ENCODE data around the gene BCL2L12.

BCL2L12 gene

DNA sequence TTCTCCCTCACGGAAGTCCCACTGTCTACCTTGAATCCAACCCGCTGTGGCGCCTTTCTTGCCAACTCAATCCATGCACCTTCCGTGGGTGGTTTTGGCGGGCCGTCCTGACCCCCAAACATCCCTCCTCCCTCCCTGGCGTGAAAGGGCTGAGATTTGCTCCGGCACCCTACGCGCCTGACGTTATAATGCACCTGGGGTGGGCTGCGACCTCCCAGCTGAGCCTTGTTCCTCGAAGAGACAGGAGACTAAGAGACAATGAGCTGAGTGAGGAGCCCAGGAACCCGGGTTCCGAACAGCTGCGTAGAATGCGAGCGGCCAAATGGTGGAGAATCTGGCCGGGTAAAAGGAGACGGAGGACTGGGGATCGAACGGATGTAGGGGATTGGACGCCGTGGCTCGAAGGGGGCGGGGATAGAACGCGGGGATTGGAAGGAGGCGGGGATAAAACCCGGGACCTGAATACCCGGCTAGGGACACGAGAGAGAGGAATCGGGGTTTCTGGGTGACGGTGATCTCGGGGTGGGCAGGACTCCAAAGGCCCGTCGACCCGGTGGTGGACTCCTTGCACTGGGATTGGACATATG lies 25.0 kb downstream of the BCL2L12 start, which contains the start of gene CPT1C:
Gene CPT1C (plus strand): TSS at position 461 of the 587 bp plus-strand sequence. CDS start 1,137 bp downstream, outside the sequence.
- Histone ChIP-seq H3K4me1 (ENCODE audit: control insufficient read depth in 1 of 2, insufficient read depth in 2 of 2, low read length in 2 of 2) (peaks cover 15 to 27% of the 10 kb centered on the region in 2 donors), H3K9me3 (ENCODE audit: control insufficient read depth in 1 of 2, low read length in 2 of 2) (no peaks in the 10 kb centered on the region), H3K27me3 (ENCODE audit: control insufficient read depth in 1 of 2, insufficient read depth in 2 of 2, low read length in 2 of 2) (peaks cover 11 to 24% of the 10 kb centered on the region in 2 donors), H3K9ac (ENCODE audit: low read depth in 1 of 2, low read length in 2 of 2) (peak within 1 kb of the TSS in 1 of 2 donors; percentile 3), H3K36me3 (ENCODE audit: control insufficient read depth in 1 of 2, insufficient read depth in 2 of 2, low read length in 2 of 2) (peaks cover 4 to 16% of the 10 kb centered on the region in 2 donors), H3K4me3 (ENCODE audit: low read depth in 1 of 2, low read length in 2 of 2) (peak within 1 kb of the TSS; percentile 64 to 72), H3K27ac (ENCODE audit: low read depth, low read length) (no peak within 1 kb of the TSS)

- H3K27me3 ChIP-seq (ENCODE audit: control insufficient read depth in 1 of 2, insufficient read depth in 2 of 2, low read length in 2 of 2): peaks cover 11 to 24% of the 10 kb centered on the region in 2 donors
- H3K36me3 ChIP-seq (ENCODE audit: control insufficient read depth in 1 of 2, insufficient read depth in 2 of 2, low read length in 2 of 2): peaks cover 0 to 9% of the 10 kb centered on the region in 2 donors
- no peak overlapping the region for H3K27ac ChIP-seq (ENCODE audit: low read depth, low read length)
- no peak overlapping the region for H3K9ac ChIP-seq (ENCODE audit: low read depth in 1 of 2, low read length in 2 of 2)
- H3K4me1 ChIP-seq (ENCODE audit: control insufficient read depth in 1 of 2, insufficient read depth in 2 of 2, low read length in 2 of 2): peaks cover 15 to 27% of the 10 kb centered on the region in 2 donors
- H3K4me3 ChIP-seq (ENCODE audit: low read depth in 1 of 2, low read length in 2 of 2): peak overlapping the region; percentile 64 to 72
- H3K9me3 ChIP-seq (ENCODE audit: control insufficient read depth in 1 of 2, low read length in 2 of 2): no peaks in the 10 kb centered on the region
Measured at GRCh38 chr19:49691243-49692146, 25.8 kb downstream of the BCL2L12 start.

DNA sequence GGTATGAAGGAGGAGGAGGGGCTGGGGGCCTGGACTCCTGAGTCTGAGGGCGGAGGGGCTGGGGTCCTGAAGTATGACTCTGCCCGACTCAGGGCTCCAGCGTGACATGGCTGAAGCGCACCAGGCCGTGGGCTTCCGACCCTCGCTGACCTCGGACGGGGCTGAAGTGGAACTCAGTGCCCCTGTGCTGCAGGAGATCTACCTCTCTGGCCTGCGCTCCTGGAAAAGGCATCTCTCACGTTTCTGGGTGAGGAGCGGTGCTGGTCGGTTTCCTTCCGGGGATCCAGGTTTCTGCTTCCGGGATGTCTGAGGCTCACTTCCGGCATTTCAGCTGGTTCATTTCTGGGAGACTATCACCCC lies 26.4 kb downstream of the BCL2L12 start:
- Histone ChIP-seq H3K27ac (ENCODE audit: low read depth, low read length) (no peak overlapping the region), H3K9me3 (ENCODE audit: control insufficient read depth in 1 of 2, low read length in 2 of 2) (no peaks in the 10 kb centered on the region), H3K4me3 (ENCODE audit: low read depth in 1 of 2, low read length in 2 of 2) (no peak overlapping the region), H3K9ac (ENCODE audit: low read depth in 1 of 2, low read length in 2 of 2) (no peak overlapping the region), H3K4me1 (ENCODE audit: control insufficient read depth in 1 of 2, insufficient read depth in 2 of 2, low read length in 2 of 2) (peaks cover 15 to 27% of the 10 kb centered on the region in 2 donors), H3K27me3 (ENCODE audit: control insufficient read depth in 1 of 2, insufficient read depth in 2 of 2, low read length in 2 of 2) (peaks cover 11 to 24% of the 10 kb centered on the region in 2 donors), H3K36me3 (ENCODE audit: control insufficient read depth in 1 of 2, insufficient read depth in 2 of 2, low read length in 2 of 2) (peaks cover 0 to 5% of the 10 kb centered on the region in 2 donors)

GRCh38 chr19:49696115-49696514 lies 30.4 kb downstream of the BCL2L12 start:
- Histone ChIP-seq H3K36me3 (ENCODE audit: control insufficient read depth in 1 of 2, insufficient read depth in 2 of 2, low read length in 2 of 2) (no peaks in the 10 kb centered on the region), H3K9me3 (ENCODE audit: control insufficient read depth in 1 of 2, low read length in 2 of 2) (no peaks in the 10 kb centered on the region), H3K9ac (ENCODE audit: low read depth in 1 of 2, low read length in 2 of 2) (no peak overlapping the region), H3K4me1 (ENCODE audit: control insufficient read depth in 1 of 2, insufficient read depth in 2 of 2, low read length in 2 of 2) (peaks cover 0 to 3% of the 10 kb centered on the region in 2 donors), H3K4me3 (ENCODE audit: low read depth in 1 of 2, low read length in 2 of 2) (no peak overlapping the region), H3K27me3 (ENCODE audit: control insufficient read depth in 1 of 2, insufficient read depth in 2 of 2, low read length in 2 of 2) (peaks cover 4 to 6% of the 10 kb centered on the region in 2 donors), H3K27ac (ENCODE audit: low read depth, low read length) (no peak overlapping the region)

- H3K36me3 ChIP-seq (ENCODE audit: control insufficient read depth in 1 of 2, insufficient read depth in 2 of 2, low read length in 2 of 2): no peaks in the 10 kb centered on the region
- H3K27me3 ChIP-seq (ENCODE audit: control insufficient read depth in 1 of 2, insufficient read depth in 2 of 2, low read length in 2 of 2): no peaks in the 10 kb centered on the region
- no peaks in the 10 kb centered on the region for H3K4me1 ChIP-seq (ENCODE audit: control insufficient read depth in 1 of 2, insufficient read depth in 2 of 2, low read length in 2 of 2)
- H3K4me3 ChIP-seq (ENCODE audit: low read depth in 1 of 2, low read length in 2 of 2): no peak overlapping the region
- no peaks in the 10 kb centered on the region for H3K9me3 ChIP-seq (ENCODE audit: control insufficient read depth in 1 of 2, low read length in 2 of 2)
- no peak overlapping the region for H3K27ac ChIP-seq (ENCODE audit: low read depth, low read length)
- no peak overlapping the region for H3K9ac ChIP-seq (ENCODE audit: low read depth in 1 of 2, low read length in 2 of 2)
Measured at GRCh38 chr19:49696865-49697264, 31.1 kb downstream of the BCL2L12 start.

DNA sequence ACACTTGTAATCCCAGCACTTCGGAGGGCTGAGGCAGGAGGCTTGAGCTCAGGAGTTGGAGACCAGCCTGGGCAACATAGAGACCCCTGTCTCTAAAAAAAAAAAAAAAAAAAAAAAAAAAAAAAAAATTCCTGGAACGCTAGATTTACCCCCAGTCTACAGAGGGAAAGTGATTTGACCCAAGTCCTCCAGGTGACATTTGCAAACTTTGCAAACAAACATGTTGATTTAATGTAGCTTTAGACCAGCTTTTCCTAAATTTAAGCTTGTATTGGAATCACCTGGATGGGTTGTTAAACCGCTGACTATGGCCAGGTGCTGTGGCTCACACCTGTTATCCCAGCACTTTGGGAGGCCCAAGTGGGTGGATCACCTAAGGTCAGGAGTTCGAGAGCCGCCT lies 33.6 kb downstream of the BCL2L12 start:
- Histone ChIP-seq H3K9me3 (ENCODE audit: control insufficient read depth in 1 of 2, low read length in 2 of 2) (no peaks in the 10 kb centered on the region), H3K36me3 (ENCODE audit: control insufficient read depth in 1 of 2, insufficient read depth in 2 of 2, low read length in 2 of 2) (no peaks in the 10 kb centered on the region), H3K9ac (ENCODE audit: low read depth in 1 of 2, low read length in 2 of 2) (no peak overlapping the region), H3K27me3 (ENCODE audit: control insufficient read depth in 1 of 2, insufficient read depth in 2 of 2, low read length in 2 of 2) (no peaks in the 10 kb centered on the region), H3K27ac (ENCODE audit: low read depth, low read length) (no peak overlapping the region), H3K4me3 (ENCODE audit: low read depth in 1 of 2, low read length in 2 of 2) (no peak overlapping the region), H3K4me1 (ENCODE audit: control insufficient read depth in 1 of 2, insufficient read depth in 2 of 2, low read length in 2 of 2) (no peaks in the 10 kb centered on the region)

DNA sequence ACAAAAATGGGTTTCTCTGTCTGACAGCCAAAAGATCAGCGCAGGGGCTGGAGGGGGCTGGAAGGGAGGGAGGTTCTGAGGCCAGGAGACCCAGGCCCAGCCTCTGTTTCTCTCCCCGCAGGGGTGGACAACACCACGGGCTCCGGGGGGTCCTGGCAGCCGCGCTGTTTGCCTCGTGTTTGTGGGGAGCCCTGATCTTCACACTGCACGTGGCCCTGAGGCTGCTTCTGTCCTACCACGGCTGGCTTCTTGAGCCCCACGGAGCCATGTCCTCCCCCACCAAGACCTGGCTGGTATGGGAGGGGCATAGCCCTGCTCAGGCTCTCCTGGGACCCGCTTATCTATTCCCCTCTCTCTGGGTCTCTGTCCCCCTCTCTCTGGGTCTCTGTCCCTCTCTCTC lies 34.8 kb downstream of the BCL2L12 start:
- H3K9me3 ChIP-seq (ENCODE audit: control insufficient read depth in 1 of 2, low read length in 2 of 2): no peaks in the 10 kb centered on the region
- H3K27ac ChIP-seq (ENCODE audit: low read depth, low read length): no peak overlapping the region
- no peaks in the 10 kb centered on the region for H3K4me1 ChIP-seq (ENCODE audit: control insufficient read depth in 1 of 2, insufficient read depth in 2 of 2, low read length in 2 of 2)
- H3K4me3 ChIP-seq (ENCODE audit: low read depth in 1 of 2, low read length in 2 of 2): no peak overlapping the region
- no peaks in the 10 kb centered on the region for H3K36me3 ChIP-seq (ENCODE audit: control insufficient read depth in 1 of 2, insufficient read depth in 2 of 2, low read length in 2 of 2)
- no peaks in the 10 kb centered on the region for H3K27me3 ChIP-seq (ENCODE audit: control insufficient read depth in 1 of 2, insufficient read depth in 2 of 2, low read length in 2 of 2)
- H3K9ac ChIP-seq (ENCODE audit: low read depth in 1 of 2, low read length in 2 of 2): no peak overlapping the region

DNA sequence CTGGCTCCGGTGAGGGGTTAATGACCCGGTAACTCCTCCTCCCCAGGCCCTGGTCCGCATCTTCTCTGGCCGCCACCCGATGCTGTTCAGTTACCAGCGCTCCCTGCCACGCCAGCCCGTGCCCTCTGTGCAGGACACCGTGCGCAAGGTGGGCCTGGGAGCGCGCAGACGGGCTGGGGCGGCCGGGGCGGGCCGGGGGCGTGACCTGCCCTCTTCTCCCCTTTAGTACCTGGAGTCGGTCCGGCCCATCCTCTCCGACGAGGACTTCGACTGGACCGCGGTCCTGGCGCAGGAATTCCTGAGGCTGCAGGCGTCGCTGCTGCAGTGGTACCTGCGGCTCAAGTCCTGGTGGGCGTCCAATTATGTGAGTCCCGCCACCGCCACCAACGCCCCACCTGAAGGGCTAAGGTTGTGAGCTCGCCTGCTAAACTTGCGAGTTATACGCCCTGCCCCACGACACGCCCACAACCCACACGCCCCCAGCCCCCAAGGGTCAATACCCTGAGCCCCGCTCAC lies 35.6 kb downstream of the BCL2L12 start:
- no peak overlapping the region for H3K27ac ChIP-seq (ENCODE audit: low read depth, low read length)
- H3K4me3 ChIP-seq (ENCODE audit: low read depth in 1 of 2, low read length in 2 of 2): no peak overlapping the region
- no peaks in the 10 kb centered on the region for H3K27me3 ChIP-seq (ENCODE audit: control insufficient read depth in 1 of 2, insufficient read depth in 2 of 2, low read length in 2 of 2)
- no peaks in the 10 kb centered on the region for H3K36me3 ChIP-seq (ENCODE audit: control insufficient read depth in 1 of 2, insufficient read depth in 2 of 2, low read length in 2 of 2)
- H3K9me3 ChIP-seq (ENCODE audit: control insufficient read depth in 1 of 2, low read length in 2 of 2): no peaks in the 10 kb centered on the region
- no peaks in the 10 kb centered on the region for H3K4me1 ChIP-seq (ENCODE audit: control insufficient read depth in 1 of 2, insufficient read depth in 2 of 2, low read length in 2 of 2)
- no peak overlapping the region for H3K9ac ChIP-seq (ENCODE audit: low read depth in 1 of 2, low read length in 2 of 2)

DNA sequence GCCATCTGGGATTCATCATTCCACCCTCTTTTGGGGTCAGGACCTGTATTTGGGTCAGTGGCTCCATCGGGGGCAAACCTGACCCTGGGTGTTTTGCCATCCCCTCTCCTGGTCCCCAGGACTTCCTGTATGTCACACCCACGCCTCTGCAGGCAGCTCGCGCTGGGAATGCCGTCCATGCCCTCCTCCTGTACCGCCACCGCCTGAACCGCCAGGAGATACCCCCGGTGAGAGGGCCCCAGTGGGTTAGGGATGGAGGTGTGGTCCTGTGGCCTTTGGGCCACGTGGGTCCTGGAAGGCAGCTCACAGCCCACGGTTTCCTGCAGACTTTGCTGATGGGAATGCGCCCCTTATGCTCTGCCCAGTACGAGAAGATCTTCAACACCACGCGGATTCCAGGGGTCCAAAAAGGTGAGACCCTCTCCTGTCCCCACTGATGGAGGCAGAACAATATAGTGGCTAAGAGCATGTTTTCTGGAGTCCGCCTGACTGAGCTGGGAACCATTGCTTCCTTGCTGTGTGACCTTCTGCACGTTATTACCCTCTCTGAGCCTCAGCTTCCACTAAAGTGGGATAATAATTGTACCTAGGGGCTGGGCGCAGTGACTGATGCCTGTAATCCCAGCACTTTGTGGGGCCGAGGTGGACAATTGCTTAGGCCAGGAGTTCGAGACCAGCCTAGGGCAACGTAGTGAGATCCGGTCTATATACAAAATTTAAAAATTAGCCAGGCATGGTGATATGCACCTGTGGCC lies 39.3 kb downstream of the BCL2L12 start:
- Histone ChIP-seq H3K9ac (ENCODE audit: low read depth in 1 of 2, low read length in 2 of 2) (no peak overlapping the region), H3K27me3 (ENCODE audit: control insufficient read depth in 1 of 2, insufficient read depth in 2 of 2, low read length in 2 of 2) (no peaks in the 10 kb centered on the region), H3K4me3 (ENCODE audit: low read depth in 1 of 2, low read length in 2 of 2) (no peak overlapping the region), H3K4me1 (ENCODE audit: control insufficient read depth in 1 of 2, insufficient read depth in 2 of 2, low read length in 2 of 2) (no peaks in the 10 kb centered on the region), H3K36me3 (ENCODE audit: control insufficient read depth in 1 of 2, insufficient read depth in 2 of 2, low read length in 2 of 2) (no peaks in the 10 kb centered on the region), H3K27ac (ENCODE audit: low read depth, low read length) (no peak overlapping the region), H3K9me3 (ENCODE audit: control insufficient read depth in 1 of 2, low read length in 2 of 2) (no peaks in the 10 kb centered on the region)

All from duodenal mucosa (tissue), 2 donors.